Loucy (cell line): ENCODE results near the gene HSD17B12.

Experiments used
- H2AFZ ChIP-seq: fragments of 200-600 bp; sonication (generic); 2 replicates; pipeline ENCODE4 v1.6.0; 2016; ENCODE audit warnings: antibody characterized with exemption, mild to moderate bottlenecking, low read length, moderate library complexity
- H3F3A ChIP-seq: fragments of 200-600 bp; 2 replicates; pipeline ENCODE4 v1.6.0; 2016; ENCODE audit warnings: antibody characterized with exemption, low read depth, mild to moderate bottlenecking
- H3K27me3 ChIP-seq: fragments of 200-600 bp; sonication (generic); 2 replicates; pipeline ENCODE4 v1.6.1; 2014; ENCODE audit warnings: low read length, mild to moderate bottlenecking; ENCODE audit not compliant: insufficient read depth, poor library complexity, severe bottlenecking
- H3K36me3 ChIP-seq: fragments of 200-600 bp; sonication (generic); 2 replicates; pipeline ENCODE4 v1.6.1; 2016; ENCODE audit warnings: low read length; ENCODE audit not compliant: insufficient read depth
- H3K4me1 ChIP-seq: fragments of 200-600 bp; sonication (generic); 2 replicates; pipeline ENCODE4 v1.5.1; 2014; ENCODE audit warnings: low read length, mild to moderate bottlenecking; ENCODE audit not compliant: insufficient read depth, poor library complexity, severe bottlenecking
- H3K4me2 ChIP-seq: fragments of 200-600 bp; sonication (generic); 2 replicates; pipeline ENCODE4 v1.6.0; 2014; ENCODE audit warnings: antibody characterized with exemption, low read length, low read depth, mild to moderate bottlenecking; ENCODE audit not compliant: poor library complexity, severe bottlenecking
- H3K4me3 ChIP-seq: fragments of 200-600 bp; sonication (generic); 2 replicates; pipeline ENCODE4 v1.5.1; 2014; ENCODE audit warnings: low read length, mild to moderate bottlenecking, mixed read lengths; ENCODE audit not compliant: poor library complexity, severe bottlenecking
- H3K79me2 ChIP-seq: fragments of 200-600 bp; sonication (generic); 2 replicates; pipeline ENCODE4 v1.6.1; 2014; ENCODE audit warnings: low read length; ENCODE audit not compliant: insufficient read depth
- H3K9ac ChIP-seq: fragments of 200-600 bp; sonication (generic); 2 replicates; pipeline ENCODE4 v1.6.0; 2014; ENCODE audit warnings: mild to moderate bottlenecking, low read depth, low read length, moderate library complexity; ENCODE audit not compliant: poor library complexity, severe bottlenecking
- H3K9me2 ChIP-seq: fragments of 200-600 bp; sonication (generic); replicated peaks from 2 replicates; pipeline ENCODE4 v1.6.1; 2016; ENCODE audit warnings: low read depth, low read length, mixed read lengths
- H3K9me3 ChIP-seq: fragments of 200-600 bp; sonication (generic); 2 replicates; pipeline ENCODE4 v1.6.1; 2014; ENCODE audit warnings: mild to moderate bottlenecking, antibody characterized with exemption, low read length, low read depth; ENCODE audit not compliant: insufficient read depth
- H4K20me1 ChIP-seq: fragments of 200-600 bp; sonication (generic); 2 replicates; pipeline ENCODE4 v1.6.0; 2014; ENCODE audit warnings: antibody characterized with exemption, low read length, mild to moderate bottlenecking; ENCODE audit not compliant: insufficient read depth, poor library complexity, severe bottlenecking
- EZH2phosphoT487 ChIP-seq: fragments of 200-600 bp; IDR thresholded peaks from 2 replicates; pipeline ENCODE4 v1.6.1; 2018; ENCODE audit warnings: antibody characterized with exemption, mild to moderate bottlenecking, moderate library complexity, borderline replicate concordance
- TF ChIP-seq, protein P1 (sequence below): fragments of 200-600 bp; sonication (generic); conservative IDR thresholded peaks from 2 replicates; pipeline ENCODE4 v1.5.1; 2014; ENCODE audit warnings: mild to moderate bottlenecking, antibody characterized with exemption, low read length

Gene HSD17B12

DNA sequence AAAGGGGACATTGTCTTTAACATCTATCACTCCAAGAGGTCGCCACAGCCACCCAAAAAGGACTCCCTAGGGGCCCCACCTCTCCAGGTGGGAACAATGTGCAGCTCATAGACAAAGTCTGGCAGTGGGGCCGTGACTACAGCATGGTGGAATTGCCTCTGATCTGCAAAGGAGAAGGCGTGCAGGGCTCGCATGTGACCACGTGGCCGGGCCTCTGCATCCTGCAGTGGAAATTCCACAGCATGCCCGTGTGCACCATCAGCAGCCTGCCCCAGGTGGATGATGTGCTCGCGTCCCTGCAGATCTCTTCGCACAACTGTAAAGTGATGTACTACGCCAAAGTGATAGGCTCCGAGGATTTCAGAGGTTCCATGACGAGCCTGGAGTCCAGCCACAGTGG, 218.6 kb downstream of the HSD17B12 start:
- H3K4me3 ChIP-seq, result no peak overlapping the region
- H3K27me3 ChIP-seq, result no peaks in the 10 kb centered on the region
- H3K9me3 ChIP-seq, result no peaks in the 10 kb centered on the region
- no peak overlapping the region for H2AFZ ChIP-seq
- no peaks in the 10 kb centered on the region for H3K9me2 ChIP-seq
- H3K9ac ChIP-seq, result no peak overlapping the region
- no peak overlapping the region for H3K4me2 ChIP-seq
- peaks cover 56% of the 10 kb centered on the region; the same call in 1 of the 2 replicates for H3K36me3 ChIP-seq
- TF ChIP-seq EZH2phosphoT487, result no peak
- TF ChIP-seq, protein P1, sequence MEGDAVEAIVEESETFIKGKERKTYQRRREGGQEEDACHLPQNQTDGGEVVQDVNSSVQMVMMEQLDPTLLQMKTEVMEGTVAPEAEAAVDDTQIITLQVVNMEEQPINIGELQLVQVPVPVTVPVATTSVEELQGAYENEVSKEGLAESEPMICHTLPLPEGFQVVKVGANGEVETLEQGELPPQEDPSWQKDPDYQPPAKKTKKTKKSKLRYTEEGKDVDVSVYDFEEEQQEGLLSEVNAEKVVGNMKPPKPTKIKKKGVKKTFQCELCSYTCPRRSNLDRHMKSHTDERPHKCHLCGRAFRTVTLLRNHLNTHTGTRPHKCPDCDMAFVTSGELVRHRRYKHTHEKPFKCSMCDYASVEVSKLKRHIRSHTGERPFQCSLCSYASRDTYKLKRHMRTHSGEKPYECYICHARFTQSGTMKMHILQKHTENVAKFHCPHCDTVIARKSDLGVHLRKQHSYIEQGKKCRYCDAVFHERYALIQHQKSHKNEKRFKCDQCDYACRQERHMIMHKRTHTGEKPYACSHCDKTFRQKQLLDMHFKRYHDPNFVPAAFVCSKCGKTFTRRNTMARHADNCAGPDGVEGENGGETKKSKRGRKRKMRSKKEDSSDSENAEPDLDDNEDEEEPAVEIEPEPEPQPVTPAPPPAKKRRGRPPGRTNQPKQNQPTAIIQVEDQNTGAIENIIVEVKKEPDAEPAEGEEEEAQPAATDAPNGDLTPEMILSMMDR, result no peak
- no peaks in the 10 kb centered on the region for H3F3A ChIP-seq
- H4K20me1 ChIP-seq, result no peaks in the 10 kb centered on the region
- no peaks in the 10 kb centered on the region for H3K4me1 ChIP-seq
- no peaks in the 10 kb centered on the region for H3K79me2 ChIP-seq

DNA sequence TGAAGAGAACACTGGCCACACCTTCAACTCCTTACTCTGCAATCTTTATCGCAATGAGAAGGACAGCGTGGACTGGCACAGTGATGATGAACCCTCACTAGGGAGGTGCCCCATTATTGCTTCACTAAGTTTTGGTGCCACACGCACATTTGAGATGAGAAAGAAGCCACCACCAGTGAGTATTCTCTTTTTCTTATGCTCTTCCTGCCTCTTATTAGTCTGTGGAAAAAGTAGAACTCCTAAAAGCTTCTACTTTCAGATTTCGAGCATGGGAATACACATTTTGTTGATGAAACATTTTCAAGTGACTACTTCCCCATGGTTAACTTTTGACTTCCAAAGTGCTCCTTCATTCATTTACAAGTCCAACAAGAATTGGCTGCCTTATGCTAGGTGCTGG, 221.0 kb downstream of the HSD17B12 start:
- no peaks in the 10 kb centered on the region for H3K79me2 ChIP-seq
- no peaks in the 10 kb centered on the region for H3K4me1 ChIP-seq
- H4K20me1 ChIP-seq, result no peaks in the 10 kb centered on the region
- no peaks in the 10 kb centered on the region for H3K27me3 ChIP-seq
- no peak overlapping the region for H3K4me3 ChIP-seq
- no peaks in the 10 kb centered on the region for H3K9me2 ChIP-seq
- no peak overlapping the region for H3K4me2 ChIP-seq
- H3K36me3 ChIP-seq, result peaks cover 60% of the 10 kb centered on the region; the same call in 1 of the 2 replicates
- TF ChIP-seq, protein P1, result no peak
- TF ChIP-seq EZH2phosphoT487, result no peak
- no peaks in the 10 kb centered on the region for H3K9me3 ChIP-seq
- no peaks in the 10 kb centered on the region for H3F3A ChIP-seq
- no peak overlapping the region for H3K9ac ChIP-seq
- H2AFZ ChIP-seq, result no peak overlapping the region

DNA sequence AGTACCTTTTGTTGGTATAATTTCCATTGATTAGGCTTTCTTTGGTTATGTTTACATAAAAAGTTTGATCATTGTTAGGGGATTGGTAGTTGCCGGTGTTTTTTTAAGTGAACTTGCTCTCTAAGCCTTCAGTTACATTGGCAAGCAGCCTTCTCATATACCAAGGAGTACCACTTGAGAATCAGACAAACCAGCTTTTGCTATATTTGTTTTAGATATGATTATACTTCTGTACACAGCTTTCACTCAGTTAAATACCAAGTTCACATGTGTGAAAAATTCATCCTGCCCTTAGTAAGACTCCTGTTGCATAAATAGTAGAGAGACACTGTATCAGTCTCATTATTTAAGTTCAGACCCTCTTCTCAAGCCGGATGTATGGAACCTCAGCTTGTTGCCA, 222.5 kb downstream of the HSD17B12 start:
- no peaks in the 10 kb centered on the region for H3K9me2 ChIP-seq
- no peaks in the 10 kb centered on the region for H3K79me2 ChIP-seq
- H3F3A ChIP-seq, result no peaks in the 10 kb centered on the region
- H3K4me3 ChIP-seq, result no peak overlapping the region
- no peaks in the 10 kb centered on the region for H4K20me1 ChIP-seq
- TF ChIP-seq, protein P1, result no peak
- no peak for TF ChIP-seq EZH2phosphoT487
- peaks cover 51% of the 10 kb centered on the region; the same call in 1 of the 2 replicates for H3K36me3 ChIP-seq
- H3K9ac ChIP-seq, result no peak overlapping the region
- H3K4me2 ChIP-seq, result no peak overlapping the region
- no peaks in the 10 kb centered on the region for H3K4me1 ChIP-seq
- H3K27me3 ChIP-seq, result no peaks in the 10 kb centered on the region
- no peak overlapping the region for H2AFZ ChIP-seq
- H3K9me3 ChIP-seq, result no peaks in the 10 kb centered on the region
